Progenitor cell of endocrine pancreas (in vitro differentiated cells): ENCODE data around the gene RBL1. TPM values are rescaled to one million over a fixed set of nuclear protein-coding genes. Genes with fewer than 3 reads are reported as not detected.
A peak's percentile ranks its signal among the peaks of the same experiment; 100 is the strongest.
"Not testable (repeated sequence)": the region's sequence is repeated elsewhere in the genome, so short reads cannot be mapped to it uniquely, and the experiment has no call there.

ENCODE experiments used
- DNase-seq: peaks from one replicate; pipeline ENCODE4 v3.0.0; 2021; ENCODE audit warnings: low spot score; ENCODE audit not compliant: unreplicated experiment
- H3K27ac Mint-ChIP-seq: 2 replicates; pipeline ENCODE4 v1.8.0; 2021; ENCODE audit warnings: mild to moderate bottlenecking, moderate library complexity, mixed read lengths
- H3K27me3 Mint-ChIP-seq: 2 replicates; pipeline ENCODE4 v1.8.0; 2021; ENCODE audit warnings: mixed read lengths
- H3K36me3 Mint-ChIP-seq: 2 replicates; pipeline ENCODE4 v1.8.0; 2022; ENCODE audit warnings: mixed read lengths; ENCODE audit not compliant: insufficient read depth
- H3K4me1 Mint-ChIP-seq: 2 replicates; pipeline ENCODE4 v1.8.0; 2021; ENCODE audit warnings: low read depth, mixed read lengths
- H3K4me3 Mint-ChIP-seq: 2 replicates; pipeline ENCODE4 v1.8.0; 2021; ENCODE audit warnings: low read depth, mild to moderate bottlenecking, moderate library complexity, mixed read lengths
- H3K9me3 Mint-ChIP-seq: 2 replicates; pipeline ENCODE4 v1.8.0; 2021; ENCODE audit warnings: low read depth, mixed read lengths
- CTCF ChIP-seq: fragments of 200-600 bp; sonication (generic); IDR thresholded peaks from one replicate; pipeline ENCODE4 v1.5.0; 2021; ENCODE audit warnings: antibody characterized with exemption, mild to moderate bottlenecking; ENCODE audit not compliant: unreplicated experiment
- total RNA-seq: library from RNA; stranded (reverse); gene quantifications from 2 replicates; pipeline ENCODE4 v1.2.1, GENCODE V29; 2021

The RBL1 gene
- total RNA-seq, 1 donor from 2014 or later = 13.3 TPM

- Mint-ChIP-seq H3K4me3 (no peak overlapping the region), H3K9me3 (no peaks in the 10 kb centered on the region), H3K27me3 (no peaks in the 10 kb centered on the region), H3K36me3 (no peaks in the 10 kb centered on the region), H3K4me1 (no peaks in the 10 kb centered on the region), H3K27ac (no peak overlapping the region)
- no peak for DNase-seq
- TF ChIP-seq CTCF = no peak
Measured at GRCh38 chr20:36969478-36970186, 126.2 kb downstream of the RBL1 start.

GRCh38 chr20:36969051-36969450, 126.7 kb downstream of the RBL1 start:
- H3K4me3 Mint-ChIP-seq = no peak overlapping the region
- H3K27ac Mint-ChIP-seq = no peak overlapping the region
- H3K4me1 Mint-ChIP-seq = no peaks in the 10 kb centered on the region
- no peaks in the 10 kb centered on the region for H3K27me3 Mint-ChIP-seq
- DNase-seq = no peak
- no peaks in the 10 kb centered on the region for H3K9me3 Mint-ChIP-seq
- H3K36me3 Mint-ChIP-seq = no peaks in the 10 kb centered on the region
- no peak for TF ChIP-seq CTCF

GRCh38 chr20:36967636-36968035, 128.2 kb downstream of the RBL1 start:
- no peak for TF ChIP-seq CTCF
- no peak for DNase-seq
- Mint-ChIP-seq H3K27me3 (no peaks in the 10 kb centered on the region), H3K27ac (no peak overlapping the region), H3K4me3 (no peak overlapping the region), H3K4me1 (no peaks in the 10 kb centered on the region), H3K9me3 (peaks cover 4% of the 10 kb centered on the region), H3K36me3 (peaks cover 3% of the 10 kb centered on the region)

GRCh38 chr20:36966965-36967364, 128.8 kb downstream of the RBL1 start:
- TF ChIP-seq CTCF = peak; percentile 10
- not testable (repeated sequence) for H3K9me3 Mint-ChIP-seq, H3K4me1 Mint-ChIP-seq, H3K4me3 Mint-ChIP-seq, H3K36me3 Mint-ChIP-seq, H3K27me3 Mint-ChIP-seq, DNase-seq, H3K27ac Mint-ChIP-seq

- H3K4me1 Mint-ChIP-seq, H3K36me3 Mint-ChIP-seq, H3K27me3 Mint-ChIP-seq, H3K9me3 Mint-ChIP-seq, H3K4me3 Mint-ChIP-seq, DNase-seq: not testable (repeated sequence)
- H3K27ac Mint-ChIP-seq = peak overlapping the region; percentile 59
Measured at GRCh38 chr20:36962354-36962941, 133.3 kb downstream of the RBL1 start.

- peaks cover 5% of the 10 kb centered on the region for H3K36me3 Mint-ChIP-seq
- no peak for TF ChIP-seq CTCF
- H3K27ac Mint-ChIP-seq = no peak overlapping the region
- H3K4me3 Mint-ChIP-seq = no peak overlapping the region
- H3K27me3 Mint-ChIP-seq = no peaks in the 10 kb centered on the region
- peaks cover 6% of the 10 kb centered on the region for H3K9me3 Mint-ChIP-seq
- H3K4me1 Mint-ChIP-seq = peaks cover 8% of the 10 kb centered on the region
- DNase-seq = no peak
Measured at GRCh38 chr20:36959242-36959641, 136.6 kb downstream of the RBL1 start.
